H1 (cell line): ENCODE data around the gene NR2E3. TPM values are rescaled to one million over a fixed set of nuclear protein-coding genes. Genes with fewer than 3 reads are reported as not detected.

Experiments used
- CTCF ChIA-PET: fragments of 300-600 bp; sonication (Branson Sonifier 250); formaldehyde crosslinking; loops from one replicate; lab custom pipeline; 2021; ENCODE audit not compliant: partially characterized antibody; lab: Charles Lee
- POLR2A ChIA-PET: fragments of 300-600 bp; sonication (Branson Sonifier 250); formaldehyde crosslinking; loops from one replicate; lab custom pipeline; 2021; ENCODE audit warnings: inconsistent platforms; ENCODE audit not compliant: partially characterized antibody; lab: Charles Lee
- DNase-seq, 2 experiments: peaks; one replicate each; pipeline versions ENCODE4 v3.0.0 to v3.0.0-alpha.2; 2010 to 2022; ENCODE audit warnings: low spot score in 2 of 2, low read depth in 1 of 2, mixed read lengths in 1 of 2
- FAIRE-seq: peaks from 2 replicates; lab custom pipeline; 2011; peaks lifted over from hg19 to GRCh38; lab: Jason Lieb, UNC
- H2AFZ ChIP-seq: 2 replicates; pipeline ENCODE4 v1.8.1; 2012; ENCODE audit warnings: low read length, inconsistent platforms
- H2AK5ac ChIP-seq: 2 replicates; pipeline ENCODE4 v1.6.1; 2013; ENCODE audit warnings: low read depth, low read length
- H2BK120ac ChIP-seq: replicated peaks from 2 replicates; pipeline ENCODE3; 2013; ENCODE audit warnings: low read depth, low read length, inconsistent platforms
- H2BK12ac ChIP-seq: 2 replicates; pipeline ENCODE4 v1.6.1; 2013; ENCODE audit warnings: low read depth, low read length
- H2BK15ac ChIP-seq: 2 replicates; pipeline ENCODE4 v1.6.1; 2013; ENCODE audit warnings: low read length
- H2BK20ac ChIP-seq: 2 replicates; pipeline ENCODE4 v1.6.1; 2013; ENCODE audit warnings: low read length
- H2BK5ac ChIP-seq: 2 replicates; pipeline ENCODE4 v1.6.1; 2013; ENCODE audit warnings: low read depth, low read length
- H3K14ac ChIP-seq: 2 replicates; pipeline ENCODE4 v1.6.1; 2013; ENCODE audit warnings: inconsistent platforms; ENCODE audit not compliant: insufficient read length
- H3K18ac ChIP-seq: 2 replicates; pipeline ENCODE4 v1.6.1; 2013; ENCODE audit warnings: low read length; ENCODE audit errors: extremely low read depth
- H3K23ac ChIP-seq: 2 replicates; pipeline ENCODE4 v1.6.1; 2013; ENCODE audit warnings: inconsistent platforms; ENCODE audit not compliant: insufficient read length
- H3K23me2 ChIP-seq: 2 replicates; pipeline ENCODE4 v1.6.1; 2013; ENCODE audit warnings: low read depth, low read length
- H3K27ac ChIP-seq: 2 replicates; pipeline ENCODE4 v1.6.1; 2011; ENCODE audit warnings: low read depth, low read length, inconsistent platforms
- H3K27me3 ChIP-seq, 4 experiments: replicated peaks in 1 of 4; 1 replicate in 1 of 4; 2 replicates in 3 of 4; pipeline versions ENCODE4 v1.6.1 to v1.8.1; 2011 to 2013; ENCODE audit warnings: low read length in 3 of 4, mild to moderate bottlenecking in 3 of 4, inconsistent platforms in 2 of 4, mixed read lengths in 2 of 4, moderate library complexity in 1 of 4; ENCODE audit not compliant: control insufficient read depth in 3 of 4, insufficient read depth in 3 of 4; ENCODE audit errors: extremely low read depth in 1 of 4
- H3K36me3 ChIP-seq, 4 experiments: 2 replicates each; pipeline versions ENCODE4 v1.6.1 to v1.8.1; 2011 to 2013; ENCODE audit warnings: mild to moderate bottlenecking in 4 of 4, low read length in 3 of 4, moderate library complexity in 2 of 4, control low read depth in 1 of 4, inconsistent platforms in 1 of 4; ENCODE audit not compliant: insufficient read depth in 4 of 4, control insufficient read depth in 2 of 4
- H3K4ac ChIP-seq: replicated peaks from 2 replicates; pipeline ENCODE3; 2013; ENCODE audit warnings: low read length, low read depth, mixed read lengths, inconsistent platforms; ENCODE audit not compliant: insufficient read length
- H3K4me1 ChIP-seq, 4 experiments: replicated peaks in 1 of 4; 1 replicate in 1 of 4; 2 replicates in 3 of 4; pipeline versions ENCODE4 v1.6.1 to v1.8.1; 2011 to 2013; ENCODE audit warnings: low read length in 3 of 4, inconsistent platforms in 2 of 4, mixed read lengths in 1 of 4; ENCODE audit not compliant: insufficient read depth in 4 of 4, control insufficient read depth in 3 of 4
- H3K4me2 ChIP-seq, 2 experiments: 2 replicates each; pipeline versions ENCODE4 v1.6.1 to v1.8.1; 2011 to 2013; ENCODE audit warnings: low read depth in 2 of 2, low read length in 2 of 2, control low read depth in 1 of 2, inconsistent platforms in 1 of 2, mild to moderate bottlenecking in 1 of 2; ENCODE audit not compliant: insufficient read depth in 1 of 2
- H3K4me3 ChIP-seq, 4 experiments: fragments of 200-600, 300-600 bp in 1 of 4; sonication (generic), shearing (Covaris generic), sonication (Bioruptor Twin) in 1 of 4; 2 replicates each; pipeline versions ENCODE4 v1.5.1 to v1.8.1; 2011 to 2016; ENCODE audit warnings: low read length in 4 of 4, low read depth in 3 of 4, control low read depth in 2 of 4, inconsistent platforms in 2 of 4, mild to moderate bottlenecking in 2 of 4, mixed read lengths in 1 of 4, moderate library complexity in 1 of 4; ENCODE audit not compliant: insufficient read depth in 2 of 4; ENCODE audit errors: extremely low read depth in 1 of 4
- H3K56ac ChIP-seq: replicated peaks from 2 replicates; pipeline ENCODE3; 2013; ENCODE audit warnings: low read depth, mild to moderate bottlenecking, mixed read lengths, low read length, inconsistent platforms; ENCODE audit not compliant: insufficient read length
- H3K79me1 ChIP-seq: 2 replicates; pipeline ENCODE4 v1.6.1; 2013; ENCODE audit warnings: low read depth, low read length, control low read depth
- H3K79me2 ChIP-seq, 2 experiments: 2 replicates each; pipeline versions ENCODE4 v1.6.1 to v1.8.1; 2012 to 2013; ENCODE audit warnings: low read length in 2 of 2, mild to moderate bottlenecking in 2 of 2, inconsistent platforms in 1 of 2; ENCODE audit not compliant: insufficient read depth in 2 of 2, control insufficient read depth in 1 of 2
- H3K9ac ChIP-seq, 4 experiments: replicated peaks in 1 of 4; 1 replicate in 1 of 4; 2 replicates in 3 of 4; pipeline versions ENCODE4 v1.6.1 to v1.8.1; 2011 to 2013; ENCODE audit warnings: low read depth in 3 of 4, low read length in 3 of 4, control low read depth in 2 of 4, mild to moderate bottlenecking in 2 of 4, moderate library complexity in 2 of 4, inconsistent platforms in 1 of 4; ENCODE audit errors: extremely low read depth in 1 of 4
- H3K9me3 ChIP-seq, 2 experiments: 2 replicates each; pipeline versions ENCODE4 v1.6.1 to v1.8.1; 2012 to 2013; ENCODE audit warnings: mild to moderate bottlenecking in 2 of 2, moderate library complexity in 2 of 2, control low read depth in 1 of 2, inconsistent platforms in 1 of 2, low read depth in 1 of 2, low read length in 1 of 2, mixed read lengths in 1 of 2; ENCODE audit not compliant: insufficient read depth in 2 of 2
- H4K20me1 ChIP-seq, 2 experiments: replicated peaks in 1 of 2; 2 replicates each; pipeline versions ENCODE3 to v1.8.1; 2011 to 2013; ENCODE audit warnings: inconsistent platforms in 2 of 2, low read length in 2 of 2, mild to moderate bottlenecking in 1 of 2; ENCODE audit not compliant: insufficient read depth in 2 of 2, control insufficient read depth in 1 of 2
- H4K5ac ChIP-seq: 2 replicates; pipeline ENCODE4 v1.6.1; 2013; ENCODE audit warnings: low read length, low read depth, mixed read lengths, inconsistent platforms; ENCODE audit not compliant: insufficient read length
- H4K8ac ChIP-seq: 2 replicates; pipeline ENCODE4 v1.8.0; 2013; ENCODE audit warnings: mild to moderate bottlenecking, moderate library complexity, low read length, inconsistent platforms; ENCODE audit not compliant: insufficient read depth; ENCODE audit errors: extremely low read depth
- H4K91ac ChIP-seq: replicated peaks from 2 replicates; pipeline ENCODE3; 2013; ENCODE audit warnings: low read length, mixed read lengths, inconsistent platforms; ENCODE audit not compliant: insufficient read length
- BCL11A ChIP-seq, 2 experiments: IDR thresholded peaks; one replicate each; pipeline ENCODE4 v1.6.1; 2011; ENCODE audit warnings: low read depth in 2 of 2, low read length in 2 of 2, mild to moderate bottlenecking in 2 of 2
- CTBP2 ChIP-seq: IDR thresholded peaks from 2 replicates; pipeline ENCODE4 v1.7.0; 2011; ENCODE audit warnings: borderline replicate concordance, mild to moderate bottlenecking, moderate library complexity, mixed read lengths, low read length; ENCODE audit not compliant: insufficient read depth, insufficient read length
- POLR2A ChIP-seq, 2 experiments: IDR thresholded peaks; 1 replicate in 1 of 2; 2 replicates in 1 of 2; pipeline ENCODE4 v1.6.1; 2011; ENCODE audit warnings: low read depth in 2 of 2, low read length in 2 of 2, mild to moderate bottlenecking in 2 of 2; ENCODE audit errors: control extremely low read depth in 1 of 2
- SIN3A ChIP-seq, 2 experiments: IDR thresholded peaks in 1 of 2; conservative IDR thresholded peaks in 1 of 2; 2 replicates each; pipeline ENCODE4 v1.6.1; 2011 to 2012; ENCODE audit warnings: low read length in 2 of 2, improper control_type of control experiment in 1 of 2, low read depth in 1 of 2, mild to moderate bottlenecking in 1 of 2
- YY1 ChIP-seq: IDR thresholded peaks from 2 replicates; pipeline ENCODE4 v1.6.1; 2011; ENCODE audit warnings: low read depth, mild to moderate bottlenecking, low read length
- ZNF274 ChIP-seq: IDR thresholded peaks from 2 replicates; pipeline ENCODE4 v1.7.0; 2012; ENCODE audit warnings: low read length, borderline replicate concordance; ENCODE audit errors: extremely low read depth
- WGBS, 2 experiments: shearing (Covaris generic) in 1 of 2; methylation state at CpG; one replicate each; pipeline versions ENCODE4 v1.1.6 to v1.1.7; 2013 to 2015; ENCODE audit warnings: low lambda C conversion rate in 2 of 2, mixed read lengths in 2 of 2, inconsistent platforms in 1 of 2, low coverage in 1 of 2, missing lambda C conversion rate in 1 of 2; ENCODE audit not compliant: insufficient replicate concordance in 2 of 2, insufficient coverage in 1 of 2, insufficient read length in 1 of 2; ENCODE audit errors: extremely low coverage in 1 of 2, missing lambda C conversion rate in 1 of 2; 5-methylcytosine and 5-hydroxymethylcytosine counted together
- polyA plus RNA-seq, 7 experiments: library from polyadenylated mRNA; depleted of rRNA in 3 of 7; stranded (reverse) in 5 of 7; unstranded in 2 of 7; fragments of >200 nt in 5 of 7; fragments of 200-250 nt in 2 of 7; gene quantifications; 1 replicate in 5 of 7; 2 replicates in 1 of 7; 4 replicates in 1 of 7; pipeline versions ENCODE4 v1.2.1 to v1.2.3, GENCODE V29; 2011 to 2013; ENCODE audit warnings: missing spikeins in 2 of 7, mixed read lengths in 2 of 7
- total RNA-seq: library from RNA; stranded (reverse); fragmentation: NEBNext Ultra II Directional; extraction: Animal tissue kit (Norgen Biotek cat#: 25700); gene quantifications from 2 replicates; pipeline ENCODE4 v1.2.1, GENCODE V29; 2021

The NR2E3 gene
- total and polyA plus RNA-seq, 2 of the 8 experiments (the other 6 are each of a cell fraction or from before 2014, with no cell fraction given), result 0.56 to 0.80 TPM

GRCh38 chr15:71791975-71792374 is 18.4 kb upstream of the NR2E3 start:
- POLR2A ChIA-PET, result no interaction called here
- WGBS, 2 experiments, result 85% methylated on average over 7 of the region's 7 CpGs; no CpG with 5 or more reads in 1 of the 2 experiments
- Histone ChIP-seq H4K5ac (no peak overlapping the region), H3K27ac (no peak overlapping the region), H2BK12ac (no peak overlapping the region), H3K36me3 (no peaks in the 10 kb centered on the region), H3K9me3 (no peaks in the 10 kb centered on the region), H4K8ac (no peak overlapping the region), H3K23ac (no peak overlapping the region), H3K56ac (no peak overlapping the region), H4K20me1 (peaks cover 0 to 2% of the 10 kb centered on the region in 2 experiments), H3K14ac (no peak overlapping the region), H2AK5ac (no peak overlapping the region; the same call in 1 of the 2 replicates), H3K27me3 (no peaks in the 10 kb centered on the region), H3K18ac (no peak overlapping the region), H2BK15ac (no peak overlapping the region), H3K4me2 (no peak overlapping the region), H2BK120ac (no peak overlapping the region), H4K91ac (no peak overlapping the region), H2AFZ (no peak overlapping the region), H3K4ac (no peak overlapping the region), H3K4me1 (no peaks in the 10 kb centered on the region), H3K23me2 (peaks cover 3% of the 10 kb centered on the region; the same call in 1 of the 2 replicates), H3K79me2 (no peaks in the 10 kb centered on the region), H3K4me3 (no peak overlapping the region), H3K9ac (no peak overlapping the region), H2BK20ac (no peak overlapping the region), H3K79me1 (no peaks in the 10 kb centered on the region), H2BK5ac (no peak overlapping the region)
- CTCF ChIA-PET, result interaction anchor here (0.6 to 5.7 kb wide), 7 partner anchors 8 to 216 kb away, joined by 3 to 62 read pairs (median 5); no protein-coding TSS in a partner anchor
- DNase-seq (peak in 1 of 2 experiments; percentile 33), FAIRE-seq (no peak)
- TF ChIP-seq SIN3A (conservative IDR thresholded peaks at IDR 0.05 in 1 of 2, IDR thresholded peaks at IDR 0.05 in 1 of 2; ENCODE audit: low read depth in 1 of 2, low read length in 2 of 2), result no peak
- TF ChIP-seq POLR2A (IDR thresholded peaks at IDR 0.05; ENCODE audit: control extremely low read depth in 1 of 2, low read depth in 2 of 2, low read length in 2 of 2), result no peak
- TF ChIP-seq ZNF274, result no peak
- no peak for TF ChIP-seq YY1
- TF ChIP-seq CTBP2, result no peak
- TF ChIP-seq BCL11A (IDR thresholded peaks at IDR 0.05; ENCODE audit: low read depth in 2 of 2, low read length in 2 of 2), result no peak
